Kidney (tissue), 14 donors: Measurements from ENCODE around the gene GPR21. TPM values are rescaled to one million over a fixed set of nuclear protein-coding genes. Genes with fewer than 3 reads are reported as not detected.

Source experiments
- DNase-seq, 5 donors: peaks; one replicate each; pipeline ENCODE4 v3.0.0-alpha.2; 2013 to 2020
- FAIRE-seq: peaks from 2 replicates; lab custom pipeline; 2012; peaks lifted over from hg19 to GRCh38; lab: Jason Lieb, UNC
- H3K27ac ChIP-seq, 2 donors: one replicate each; pipeline ENCODE4 v1.7.0; 2013; ENCODE audit warnings: low read depth in 2 of 2, low read length in 2 of 2, inconsistent platforms in 1 of 2
- H3K27me3 ChIP-seq: one replicate; pipeline ENCODE4 v1.7.1; 2013; ENCODE audit warnings: low read length, inconsistent platforms; ENCODE audit not compliant: control insufficient read depth, insufficient read depth
- H3K36me3 ChIP-seq, 3 donors: one replicate each; pipeline versions ENCODE4 v1.7.0 to v1.7.1; 2013; ENCODE audit warnings: low read length in 3 of 3, control low read depth in 1 of 3, inconsistent platforms in 1 of 3; ENCODE audit not compliant: insufficient read depth in 3 of 3, control insufficient read depth in 2 of 3
- H3K4me1 ChIP-seq, 3 donors: one replicate each; pipeline versions ENCODE4 v1.7.0 to v1.7.1; 2013; ENCODE audit warnings: low read length in 3 of 3, inconsistent platforms in 1 of 3, low read depth in 1 of 3; ENCODE audit not compliant: control insufficient read depth in 2 of 3, insufficient read depth in 2 of 3
- H3K4me3 ChIP-seq, 3 donors: one replicate each; pipeline versions ENCODE4 v1.7.0 to v1.8.1; 2013; ENCODE audit warnings: low read length in 3 of 3, control low read depth in 1 of 3, inconsistent platforms in 1 of 3
- H3K9ac ChIP-seq, 3 donors: one replicate each; pipeline versions ENCODE4 v1.7.0 to v1.7.1; 2013; ENCODE audit warnings: low read length in 3 of 3, control low read depth in 1 of 3, inconsistent platforms in 1 of 3
- H3K9me3 ChIP-seq, 3 donors: one replicate each; pipeline versions ENCODE4 v1.7.0 to v1.7.1; 2013; ENCODE audit warnings: low read length in 3 of 3, control low read depth in 1 of 3, inconsistent platforms in 1 of 3; ENCODE audit not compliant: control insufficient read depth in 2 of 3, insufficient read depth in 1 of 3
- intact Hi-C: fragments of 100-400 bp; cut with DNase I; formaldehyde crosslinking; loops from one replicate; pipeline ENCODE4 v1.11.1; 2022
- polyA plus RNA-seq: library from polyadenylated mRNA; stranded (reverse); fragments of 350-450 nt; fragmentation: Illumina TruSeq; extraction: RNeasy Lipid Tissue Mini Kit (QIAGEN cat#74804); gene quantifications from one replicate; pipeline ENCODE4 v1.2.3, GENCODE V29; 2014; ENCODE audit warnings: low read depth, low replicate concordance; ENCODE audit not compliant: insufficient read depth
- total RNA-seq: library from RNA; stranded (reverse); fragmentation: NEBNext Ultra II Directional; extraction: Animal tissue kit (Norgen Biotek cat#: 25700); gene quantifications from one replicate; pipeline ENCODE4 v1.2.1, GENCODE V29; 2021
- TF ChIP-seq, protein P1 (sequence below): IDR thresholded peaks from 3 replicates; pipeline ENCODE4 v1.5.1; 2012; ENCODE audit warnings: mild to moderate bottlenecking, moderate library complexity, borderline replicate concordance; ENCODE audit not compliant: insufficient read depth; ENCODE audit errors: extremely low read depth
- donor health status: control.
- donor health status: control.
- donor health status: control.
- donor health status: control.
- donor health status: control.
- donor health status: DM: yes; HTN: yes; CAD: no.
- donor health status: Normal renal cell carcinoma (clear cell type).

The GPR21 gene
- total and polyA plus RNA-seq, 2 donors from 2014 or later = 0.34 to 4.1 TPM

DNA sequence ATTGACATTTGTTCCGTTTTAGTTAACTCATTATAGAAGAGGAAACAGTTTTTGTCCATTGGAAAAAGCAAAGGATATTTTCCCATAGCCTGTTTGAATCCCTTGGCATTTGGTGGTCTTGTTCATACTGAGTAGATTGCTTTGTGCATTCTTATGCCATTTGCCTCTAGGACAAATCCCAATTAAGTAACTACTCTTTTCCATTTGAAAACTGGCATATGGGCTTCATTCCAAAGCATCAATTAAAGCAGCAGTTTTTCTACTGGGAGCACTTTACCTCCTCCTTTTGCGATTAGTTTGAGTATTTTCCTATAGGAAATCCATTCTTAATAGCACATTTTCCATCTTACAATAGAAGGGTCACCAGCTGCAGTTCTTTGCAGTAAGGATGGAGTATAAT is 31.2 kb downstream of the GPR21 start:
- TF ChIP-seq, protein P1, sequence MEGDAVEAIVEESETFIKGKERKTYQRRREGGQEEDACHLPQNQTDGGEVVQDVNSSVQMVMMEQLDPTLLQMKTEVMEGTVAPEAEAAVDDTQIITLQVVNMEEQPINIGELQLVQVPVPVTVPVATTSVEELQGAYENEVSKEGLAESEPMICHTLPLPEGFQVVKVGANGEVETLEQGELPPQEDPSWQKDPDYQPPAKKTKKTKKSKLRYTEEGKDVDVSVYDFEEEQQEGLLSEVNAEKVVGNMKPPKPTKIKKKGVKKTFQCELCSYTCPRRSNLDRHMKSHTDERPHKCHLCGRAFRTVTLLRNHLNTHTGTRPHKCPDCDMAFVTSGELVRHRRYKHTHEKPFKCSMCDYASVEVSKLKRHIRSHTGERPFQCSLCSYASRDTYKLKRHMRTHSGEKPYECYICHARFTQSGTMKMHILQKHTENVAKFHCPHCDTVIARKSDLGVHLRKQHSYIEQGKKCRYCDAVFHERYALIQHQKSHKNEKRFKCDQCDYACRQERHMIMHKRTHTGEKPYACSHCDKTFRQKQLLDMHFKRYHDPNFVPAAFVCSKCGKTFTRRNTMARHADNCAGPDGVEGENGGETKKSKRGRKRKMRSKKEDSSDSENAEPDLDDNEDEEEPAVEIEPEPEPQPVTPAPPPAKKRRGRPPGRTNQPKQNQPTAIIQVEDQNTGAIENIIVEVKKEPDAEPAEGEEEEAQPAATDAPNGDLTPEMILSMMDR = no peak
- H3K4me3 ChIP-seq = no peak overlapping the region
- H3K36me3 ChIP-seq = peaks cover 2 to 23% (median 17%) of the 10 kb centered on the region in 3 donors
- no peak for DNase-seq
- H3K27me3 ChIP-seq = no peaks in the 10 kb centered on the region
- H3K27ac ChIP-seq = no peak overlapping the region
- no peaks in the 10 kb centered on the region for H3K9me3 ChIP-seq
- no peak overlapping the region for H3K9ac ChIP-seq
- FAIRE-seq = no peak
- no peaks in the 10 kb centered on the region for H3K4me1 ChIP-seq
- intact Hi-C loops = no loop called here

DNA sequence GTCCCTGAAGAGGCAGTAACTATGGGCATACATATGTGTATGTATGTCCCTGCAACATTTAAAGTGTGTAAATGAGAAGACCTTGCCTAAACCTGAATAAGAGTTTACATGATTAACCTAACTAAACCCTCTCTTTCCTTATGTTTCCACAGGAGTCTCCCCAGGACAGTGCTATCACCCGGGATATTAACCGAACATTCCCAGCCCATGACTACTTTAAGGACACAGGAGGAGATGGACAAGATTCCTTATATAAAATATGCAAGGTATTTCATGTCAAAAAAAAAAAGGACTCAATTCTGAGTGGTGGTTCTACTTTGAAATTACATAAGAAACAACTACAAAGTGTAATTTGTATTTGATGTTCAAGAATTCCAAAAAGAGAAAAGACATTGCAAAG is 31.7 kb downstream of the GPR21 start:
- TF ChIP-seq, protein P1 = no peak
- peaks cover 2 to 25% (median 17%) of the 10 kb centered on the region in 3 donors for H3K36me3 ChIP-seq
- DNase-seq (no peak), FAIRE-seq (no peak)
- no peaks in the 10 kb centered on the region for H3K4me1 ChIP-seq
- no peak overlapping the region for H3K27ac ChIP-seq
- H3K27me3 ChIP-seq = no peaks in the 10 kb centered on the region
- no peak overlapping the region for H3K4me3 ChIP-seq
- H3K9me3 ChIP-seq = no peaks in the 10 kb centered on the region
- intact Hi-C loops = no loop called here
- H3K9ac ChIP-seq = no peak overlapping the region

DNA sequence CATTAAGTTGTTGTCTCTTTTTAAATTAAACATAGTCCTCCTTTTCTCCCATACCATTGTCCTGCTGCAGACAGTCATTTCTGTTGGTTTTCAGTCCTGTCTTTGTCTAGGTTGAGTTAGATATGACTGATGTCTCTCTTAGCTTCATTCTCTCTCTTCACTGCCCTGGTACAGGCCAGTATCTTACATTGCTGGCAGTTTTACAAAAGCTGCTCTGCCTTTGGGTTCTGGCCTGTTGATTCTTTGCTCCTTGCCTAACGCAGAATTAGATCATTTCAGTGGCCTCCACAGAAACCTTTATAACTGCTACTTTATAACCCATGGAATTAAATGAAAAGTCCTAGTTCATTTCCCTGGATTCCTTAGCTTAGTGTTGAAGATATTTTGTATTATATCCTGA is 33.7 kb downstream of the GPR21 start:
- intact Hi-C loops = no loop called here
- Histone ChIP-seq H3K9me3 (no peaks in the 10 kb centered on the region), H3K27me3 (no peaks in the 10 kb centered on the region), H3K36me3 (peaks cover 7 to 38% (median 19%) of the 10 kb centered on the region in 3 donors), H3K4me3 (no peak overlapping the region), H3K4me1 (no peaks in the 10 kb centered on the region), H3K27ac (no peak overlapping the region), H3K9ac (no peak overlapping the region)
- DNase-seq (no peak), FAIRE-seq (no peak)
- TF ChIP-seq, protein P1 = no peak

DNA sequence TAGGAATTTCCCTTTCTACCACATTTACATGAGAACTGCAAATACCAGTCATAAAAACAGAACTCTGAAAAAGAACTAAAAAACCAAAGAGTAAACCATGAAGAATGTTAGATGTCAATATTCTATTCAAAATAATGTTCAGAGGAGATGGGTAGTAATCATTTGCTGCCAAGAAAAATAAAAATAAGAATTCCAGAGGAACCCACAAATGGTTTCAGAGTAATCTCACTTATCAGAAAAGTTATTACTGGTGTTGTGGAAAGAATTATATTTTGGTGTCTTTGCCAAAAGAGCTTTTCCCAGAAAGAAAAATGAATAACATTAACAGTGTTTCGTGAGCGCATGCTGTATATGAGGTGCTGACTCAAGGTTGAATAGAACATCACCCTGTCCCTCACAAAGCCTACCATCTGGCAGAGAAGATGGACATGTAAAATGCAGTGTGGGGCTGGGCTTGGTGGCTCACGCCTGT is 35.6 kb downstream of the GPR21 start:
- peaks cover 0 to 4% (median 0%) of the 10 kb centered on the region in 3 donors for H3K4me1 ChIP-seq
- no peak overlapping the region for H3K9ac ChIP-seq
- DNase-seq (peak in 1 of 5 donors; percentile 35), FAIRE-seq (no peak)
- no peaks in the 10 kb centered on the region for H3K9me3 ChIP-seq
- H3K27me3 ChIP-seq = no peaks in the 10 kb centered on the region
- TF ChIP-seq, protein P1 = no peak
- H3K4me3 ChIP-seq = no peak overlapping the region
- intact Hi-C loops = no loop called here
- H3K36me3 ChIP-seq = peaks cover 7 to 43% (median 19%) of the 10 kb centered on the region in 3 donors
- no peak overlapping the region for H3K27ac ChIP-seq
